ENCODE data around the gene VPS18. TPM values are rescaled to one million over a fixed set of nuclear protein-coding genes. Genes with fewer than 3 reads are reported as not detected.

Gene VPS18
- total RNA-seq, 3 donors from 2014 or later = 14.1 to 21.1 (median 18.0) TPM

GRCh38 chr15:40936709-40937666 lies 42.7 kb downstream of the VPS18 start:
- Histone ChIP-seq H3K36me3 (ENCODE audit: low read depth) (no peaks in the 10 kb centered on the region), H3K9me3 (no peaks in the 10 kb centered on the region), H3K4me1 (ENCODE audit: low read depth) (peaks cover 3% of the 10 kb centered on the region), H3K4me3 (no peak overlapping the region)
- ATAC-seq (no peak), DNase-seq (no peak)
- TF ChIP-seq CTCF (IDR thresholded peaks at IDR 0.05) = no peak
- intact Hi-C loops (cut with DNase I, micrococcal nuclease) = no loop called here

DNA sequence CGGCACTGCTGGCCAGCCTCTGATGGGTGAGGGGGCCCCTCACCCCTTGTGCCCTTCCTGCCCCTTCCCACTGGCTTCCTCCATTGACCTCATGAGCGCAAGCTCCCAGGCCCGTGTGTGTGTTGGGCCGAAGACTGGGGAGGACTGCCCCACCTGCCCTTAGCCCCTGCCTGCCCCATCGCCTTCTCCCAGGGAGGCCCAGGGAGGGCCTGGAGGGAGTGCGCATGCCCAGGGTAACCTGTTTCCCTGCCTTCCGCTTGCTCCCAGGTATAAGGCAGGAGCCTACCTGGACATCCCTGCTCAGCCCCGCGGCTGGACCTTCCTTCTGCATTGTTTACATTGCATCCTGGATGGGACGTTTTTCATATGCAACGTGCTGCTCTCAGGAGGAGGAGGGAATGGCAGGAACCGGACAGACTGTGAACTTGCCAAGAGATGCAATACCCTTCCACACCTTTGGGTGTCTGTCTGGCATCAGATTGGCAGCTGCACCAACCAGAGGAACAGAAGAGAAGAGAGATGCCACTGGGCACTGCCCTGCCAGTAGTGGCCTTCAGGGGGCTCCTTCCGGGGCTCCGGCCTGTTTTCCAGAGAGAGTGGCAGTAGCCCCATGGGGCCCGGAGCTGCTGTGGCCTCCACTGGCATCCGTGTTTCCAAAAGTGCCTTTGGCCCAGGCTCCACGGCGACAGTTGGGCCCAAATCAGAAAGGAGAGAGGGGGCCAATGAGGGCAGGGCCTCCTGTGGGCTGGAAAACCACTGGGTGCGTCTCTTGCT lies 43.7 kb downstream of the VPS18 start:
- no peaks in the 10 kb centered on the region for H3K9me3 ChIP-seq
- TF ChIP-seq CTCF (IDR thresholded peaks at IDR 0.05) = no peak
- DNase-seq (no peak), ATAC-seq (peak; percentile 9)
- H3K36me3 ChIP-seq (ENCODE audit: low read depth) = no peaks in the 10 kb centered on the region
- intact Hi-C loops (cut with DNase I, micrococcal nuclease) = no loop called here
- H3K4me1 ChIP-seq (ENCODE audit: low read depth) = peaks cover 12% of the 10 kb centered on the region
- H3K4me3 ChIP-seq = no peak overlapping the region

GRCh38 chr15:40938536-40938870 lies 44.3 kb downstream of the VPS18 start:
- Histone ChIP-seq H3K4me3 (no peak overlapping the region), H3K9me3 (no peaks in the 10 kb centered on the region), H3K36me3 (ENCODE audit: low read depth) (no peaks in the 10 kb centered on the region), H3K4me1 (ENCODE audit: low read depth) (peaks cover 12% of the 10 kb centered on the region)
- TF ChIP-seq CTCF (IDR thresholded peaks at IDR 0.05) = no peak
- DNase-seq = no peak
- ATAC-seq = no peak
- intact Hi-C loops (cut with DNase I, micrococcal nuclease) = no loop called here

GRCh38 chr15:40940296-40940801 lies 46.1 kb downstream of the VPS18 start:
- DNase-seq (no peak), ATAC-seq (no peak)
- intact Hi-C loops (cut with DNase I, micrococcal nuclease) = loop anchor here in 1 of 2 donors (10.0 kb wide), 1 partner anchor 74 kb away; no protein-coding TSS in a partner anchor
- Histone ChIP-seq H3K4me3 (no peak overlapping the region), H3K9me3 (no peaks in the 10 kb centered on the region), H3K4me1 (ENCODE audit: low read depth) (peaks cover 9% of the 10 kb centered on the region), H3K36me3 (ENCODE audit: low read depth) (no peaks in the 10 kb centered on the region)
- no peak for TF ChIP-seq CTCF (IDR thresholded peaks at IDR 0.05)

DNA sequence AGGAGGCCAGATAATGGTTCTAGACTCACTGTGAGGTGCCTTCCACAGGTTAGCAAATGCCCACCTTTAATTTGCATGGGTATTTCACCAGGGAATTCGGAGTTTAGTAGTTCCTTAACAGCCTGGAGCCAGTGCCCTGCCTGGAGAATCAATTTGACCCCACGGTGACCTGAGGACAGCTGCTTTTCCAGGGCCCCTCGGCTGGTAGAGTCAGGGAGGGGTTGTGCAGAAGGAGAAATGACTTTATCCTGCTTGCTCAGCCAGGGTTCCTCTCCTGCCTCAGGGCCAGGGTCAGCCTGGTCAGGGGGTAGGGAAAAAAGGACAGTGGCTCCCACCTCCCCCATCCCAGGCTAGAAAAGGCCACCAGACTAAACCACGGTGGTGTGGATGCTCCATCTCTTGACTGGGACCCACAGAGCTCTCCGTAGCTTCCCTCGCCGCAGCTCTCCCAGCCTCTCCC lies 46.8 kb downstream of the VPS18 start:
- intact Hi-C loops (cut with DNase I, micrococcal nuclease) = loop anchor here in 1 of 2 donors (10.0 kb wide), 1 partner anchor 74 kb away; no protein-coding TSS in a partner anchor
- peak; percentile 1 for ATAC-seq
- DNase-seq = no peak
- Histone ChIP-seq H3K4me1 (ENCODE audit: low read depth) (peaks cover 9% of the 10 kb centered on the region), H3K36me3 (ENCODE audit: low read depth) (no peaks in the 10 kb centered on the region), H3K9me3 (no peaks in the 10 kb centered on the region), H3K4me3 (no peak overlapping the region)
- no peak for TF ChIP-seq CTCF (IDR thresholded peaks at IDR 0.05)
